ENCODE results near the gene GTF2E1. TPM values are rescaled to one million over a fixed set of nuclear protein-coding genes. Genes with fewer than 3 reads are reported as not detected.

The GTF2E1 gene
- total RNA-seq, 3 donors from 2014 or later, result 11.7 to 13.6 (median 12.0) TPM

DNA sequence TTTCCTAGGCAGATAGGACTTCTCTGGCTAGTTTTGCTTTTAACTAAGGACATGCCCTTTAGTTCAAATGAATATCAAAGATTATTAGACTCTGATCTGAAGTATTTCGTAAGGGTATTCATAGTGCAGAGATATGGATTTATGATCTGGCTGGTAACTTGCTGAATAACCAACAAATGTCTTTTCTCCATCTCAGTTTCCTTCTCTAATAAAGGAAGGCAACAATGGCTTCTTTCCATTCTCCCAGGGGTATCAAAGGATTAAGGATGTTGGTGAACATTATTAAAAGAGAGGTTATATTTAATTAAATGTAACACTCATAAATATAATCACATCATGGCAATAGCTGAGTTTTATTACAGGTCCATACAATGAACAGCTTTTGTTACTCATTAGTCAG lies 86.3 kb downstream of the GTF2E1 start:
- intact Hi-C loops (cut with DNase I, micrococcal nuclease), result no loop called here
- Histone ChIP-seq H3K9me3 (no peaks in the 10 kb centered on the region), H3K36me3 (ENCODE audit: low read depth) (no peaks in the 10 kb centered on the region), H3K4me3 (no peak overlapping the region), H3K4me1 (ENCODE audit: low read depth) (no peaks in the 10 kb centered on the region)
- ATAC-seq (no peak), DNase-seq (no peak)
- TF ChIP-seq, protein P1, sequence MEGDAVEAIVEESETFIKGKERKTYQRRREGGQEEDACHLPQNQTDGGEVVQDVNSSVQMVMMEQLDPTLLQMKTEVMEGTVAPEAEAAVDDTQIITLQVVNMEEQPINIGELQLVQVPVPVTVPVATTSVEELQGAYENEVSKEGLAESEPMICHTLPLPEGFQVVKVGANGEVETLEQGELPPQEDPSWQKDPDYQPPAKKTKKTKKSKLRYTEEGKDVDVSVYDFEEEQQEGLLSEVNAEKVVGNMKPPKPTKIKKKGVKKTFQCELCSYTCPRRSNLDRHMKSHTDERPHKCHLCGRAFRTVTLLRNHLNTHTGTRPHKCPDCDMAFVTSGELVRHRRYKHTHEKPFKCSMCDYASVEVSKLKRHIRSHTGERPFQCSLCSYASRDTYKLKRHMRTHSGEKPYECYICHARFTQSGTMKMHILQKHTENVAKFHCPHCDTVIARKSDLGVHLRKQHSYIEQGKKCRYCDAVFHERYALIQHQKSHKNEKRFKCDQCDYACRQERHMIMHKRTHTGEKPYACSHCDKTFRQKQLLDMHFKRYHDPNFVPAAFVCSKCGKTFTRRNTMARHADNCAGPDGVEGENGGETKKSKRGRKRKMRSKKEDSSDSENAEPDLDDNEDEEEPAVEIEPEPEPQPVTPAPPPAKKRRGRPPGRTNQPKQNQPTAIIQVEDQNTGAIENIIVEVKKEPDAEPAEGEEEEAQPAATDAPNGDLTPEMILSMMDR (IDR thresholded peaks at IDR 0.05), result no peak

DNA sequence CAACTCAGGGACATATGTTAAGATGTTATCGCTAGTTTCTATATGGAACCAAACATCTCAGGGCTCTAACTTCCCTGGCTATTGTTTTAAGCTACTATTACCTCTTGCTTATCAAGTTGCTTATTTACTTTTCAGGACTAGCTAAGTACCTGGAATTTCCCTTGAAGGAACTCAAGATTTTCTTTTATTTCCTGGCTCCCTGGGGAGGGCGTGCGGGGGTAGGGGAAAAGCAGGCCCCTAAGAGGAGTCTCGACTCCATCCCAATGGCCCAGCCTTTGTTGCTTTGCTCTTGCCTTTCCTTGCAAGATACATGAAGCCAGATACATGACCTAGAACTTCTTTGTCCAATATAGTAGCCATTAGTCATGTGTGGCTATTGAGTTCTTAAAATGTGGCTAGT lies 88.5 kb downstream of the GTF2E1 start:
- TF ChIP-seq, protein P1 (IDR thresholded peaks at IDR 0.05), result no peak
- no peaks in the 10 kb centered on the region for H3K36me3 ChIP-seq (ENCODE audit: low read depth)
- DNase-seq (no peak), ATAC-seq (no peak)
- H3K4me1 ChIP-seq (ENCODE audit: low read depth), result no peaks in the 10 kb centered on the region
- H3K9me3 ChIP-seq, result no peaks in the 10 kb centered on the region
- intact Hi-C loops (cut with DNase I, micrococcal nuclease), result no loop called here
- H3K4me3 ChIP-seq, result no peak overlapping the region

Other genes with a start within 250 kb of the GTF2E1 start
- gene NDUFB4, start 146.4 kb upstream of the GTF2E1 start, total RNA-seq, result 100 to 1,000 TPM; 142 to 182 (median 157) TPM
- 10 to 100 TPM; 15.7 to 53.3 (median 46.0) TPM for gene HGD, start 60.5 kb upstream of the GTF2E1 start, total RNA-seq
- 10 to 100 TPM; 23.0 to 26.5 (median 25.9) TPM for gene RABL3, start 228 bp upstream of the GTF2E1 start, total RNA-seq
- gene STXBP5L, start 165.5 kb downstream of the GTF2E1 start, total RNA-seq, result 1 to 10 TPM in 1 of 3 donors, under 1 TPM in 2; 0.34 to 7.3 (median 0.61) TPM